GM12864 (cell line): ENCODE measurements around the gene MAP6.

Source experiments
- DNase-seq: peaks from one replicate; pipeline ENCODE4 v3.0.0-alpha.2; 2011; ENCODE audit warnings: low read depth
- H3K4me3 ChIP-seq: 2 replicates; pipeline ENCODE4 v1.5.1; 2011; ENCODE audit warnings: mild to moderate bottlenecking, low read depth, low read length, control low read depth
- CTCF ChIP-seq: IDR thresholded peaks from 2 replicates; pipeline ENCODE4 v1.5.1; 2011; ENCODE audit warnings: low read depth, mild to moderate bottlenecking, moderate library complexity, low read length, control low read depth, inconsistent platforms; ENCODE audit errors: missing control alignments

Gene MAP6

GRCh38 chr11:75625021-75625420 is 43.8 kb downstream of the MAP6 start:
- H3K4me3 ChIP-seq: no peak overlapping the region
- no peak for TF ChIP-seq CTCF
- DNase-seq: no peak

GRCh38 chr11:75616281-75616680 is 52.6 kb downstream of the MAP6 start:
- no peak for DNase-seq
- H3K4me3 ChIP-seq: no peak overlapping the region
- no peak for TF ChIP-seq CTCF

GRCh38 chr11:75615751-75616150 is 53.1 kb downstream of the MAP6 start:
- TF ChIP-seq CTCF: no peak
- no peak overlapping the region for H3K4me3 ChIP-seq
- DNase-seq: no peak

- TF ChIP-seq CTCF: no peak
- H3K4me3 ChIP-seq: no peak overlapping the region
- no peak for DNase-seq
Observed at GRCh38 chr11:75611823-75612222, 57.0 kb downstream of the MAP6 start.

- DNase-seq: no peak
- no peak overlapping the region for H3K4me3 ChIP-seq
- no peak for TF ChIP-seq CTCF
Observed at GRCh38 chr11:75606099-75606498, 62.7 kb downstream of the MAP6 start.

- H3K4me3 ChIP-seq: no peak overlapping the region
- TF ChIP-seq CTCF: no peak
- no peak for DNase-seq
Observed at GRCh38 chr11:75603791-75604736, 64.8 kb downstream of the MAP6 start.

GRCh38 chr11:75602951-75603350 is 65.9 kb downstream of the MAP6 start:
- no peak overlapping the region for H3K4me3 ChIP-seq
- DNase-seq: no peak
- TF ChIP-seq CTCF: no peak
